Stimulated activated CD4-positive, alpha-beta T cell treated with anti-CD3 and anti-CD28 coated beads, Interleukin-12 subunit alpha, Interleukin-12 subunit beta, amount 100 ng/mL, for 4 hours (primary cell): ENCODE results near the gene PRIMA1.

Experiments used
- DNase-seq: peaks from one replicate; pipeline ENCODE4 v3.0.0-alpha.2; 2020

The PRIMA1 gene

GRCh38 chr14:93708311-93708734 is 80.0 kb downstream of the PRIMA1 start:
- no peak for DNase-seq

- DNase-seq: no peak
Observed at GRCh38 chr14:93707475-93707874, 80.8 kb downstream of the PRIMA1 start.

- DNase-seq: no peak
Observed at GRCh38 chr14:93706360-93706955, 81.8 kb downstream of the PRIMA1 start.

- DNase-seq: no peak
Observed at GRCh38 chr14:93705513-93706156, 82.7 kb downstream of the PRIMA1 start.

- DNase-seq: no peak
Observed at GRCh38 chr14:93703941-93704340, 84.3 kb downstream of the PRIMA1 start.

GRCh38 chr14:93702946-93703345 is 85.3 kb downstream of the PRIMA1 start:
- no peak for DNase-seq

GRCh38 chr14:93701562-93701961 is 86.7 kb downstream of the PRIMA1 start:
- no peak for DNase-seq

- DNase-seq: no peak
Observed at GRCh38 chr14:93700928-93701327, 87.4 kb downstream of the PRIMA1 start.

- no peak for DNase-seq
Observed at GRCh38 chr14:93693914-93694313, 94.4 kb downstream of the PRIMA1 start.

- no peak for DNase-seq
Observed at GRCh38 chr14:93691042-93691780, 97.1 kb downstream of the PRIMA1 start.

GRCh38 chr14:93690146-93690545 is 98.1 kb downstream of the PRIMA1 start:
- DNase-seq: no peak

- DNase-seq: no peak
Observed at GRCh38 chr14:93688820-93689219, 99.5 kb downstream of the PRIMA1 start.

GRCh38 chr14:93688239-93688666 is 100.0 kb downstream of the PRIMA1 start:
- DNase-seq: no peak

GRCh38 chr14:93686268-93686667 is 102.0 kb downstream of the PRIMA1 start:
- DNase-seq: no peak

GRCh38 chr14:93685121-93685895 is 103.0 kb downstream of the PRIMA1 start:
- no peak for DNase-seq

GRCh38 chr14:93683226-93683625 is 105.1 kb downstream of the PRIMA1 start:
- DNase-seq: no peak

GRCh38 chr14:93682459-93682858 is 105.8 kb downstream of the PRIMA1 start:
- no peak for DNase-seq

GRCh38 chr14:93676416-93676958 is 111.8 kb downstream of the PRIMA1 start:
- DNase-seq: no peak

- DNase-seq: no peak
Observed at GRCh38 chr14:93675651-93676050, 112.6 kb downstream of the PRIMA1 start.

GRCh38 chr14:93674343-93674742 is 113.9 kb downstream of the PRIMA1 start:
- DNase-seq: no peak

- no peak for DNase-seq
Observed at GRCh38 chr14:93669632-93670031, 118.7 kb downstream of the PRIMA1 start.
